ENCODE measurements around the gene CYFIP1. TPM values are rescaled to one million over a fixed set of nuclear protein-coding genes. Genes with fewer than 3 reads are reported as not detected.

The CYFIP1 gene
- total and polyA plus RNA-seq, 2 of the 8 experiments (the other 6 are each of a cell fraction or from before 2014, with no cell fraction given): 38.6 to 81.7 TPM

- TF ChIP-seq GTF2F1 (IDR thresholded peaks at IDR 0.05; ENCODE audit: borderline replicate concordance, low read depth, low read length): no peak
- TF ChIP-seq JUN (IDR thresholded peaks at IDR 0.05; ENCODE audit: low read depth, low read length): no peak
- no peak for TF ChIP-seq BCL11A (IDR thresholded peaks at IDR 0.05; ENCODE audit: low read depth in 2 of 2, low read length in 2 of 2)
- TF ChIP-seq HDAC6 (IDR thresholded peaks at IDR 0.05; ENCODE audit: low read depth, low read length): no peak
- TF ChIP-seq E2F6 (IDR thresholded peaks at IDR 0.05): no peak
- no peak for TF ChIP-seq BRCA1 (IDR thresholded peaks at IDR 0.05; ENCODE audit: low read depth, low read length)
Measured at GRCh38 chr15:22863356-22863755, 116.8 kb downstream of the CYFIP1 start (continued).

Measured in H1 (cell line).